Loucy (cell line): ENCODE data around the gene FGFBP1.

ENCODE experiments used
- EZH2phosphoT487 ChIP-seq: fragments of 200-600 bp; IDR thresholded peaks from 2 replicates; pipeline ENCODE4 v1.6.1; 2018; ENCODE audit warnings: antibody characterized with exemption, mild to moderate bottlenecking, moderate library complexity, borderline replicate concordance
- TF ChIP-seq, protein P1 (sequence below): fragments of 200-600 bp; sonication (generic); conservative IDR thresholded peaks from 2 replicates; pipeline ENCODE4 v1.5.1; 2014; ENCODE audit warnings: mild to moderate bottlenecking, antibody characterized with exemption, low read length

- TF ChIP-seq, protein P1, sequence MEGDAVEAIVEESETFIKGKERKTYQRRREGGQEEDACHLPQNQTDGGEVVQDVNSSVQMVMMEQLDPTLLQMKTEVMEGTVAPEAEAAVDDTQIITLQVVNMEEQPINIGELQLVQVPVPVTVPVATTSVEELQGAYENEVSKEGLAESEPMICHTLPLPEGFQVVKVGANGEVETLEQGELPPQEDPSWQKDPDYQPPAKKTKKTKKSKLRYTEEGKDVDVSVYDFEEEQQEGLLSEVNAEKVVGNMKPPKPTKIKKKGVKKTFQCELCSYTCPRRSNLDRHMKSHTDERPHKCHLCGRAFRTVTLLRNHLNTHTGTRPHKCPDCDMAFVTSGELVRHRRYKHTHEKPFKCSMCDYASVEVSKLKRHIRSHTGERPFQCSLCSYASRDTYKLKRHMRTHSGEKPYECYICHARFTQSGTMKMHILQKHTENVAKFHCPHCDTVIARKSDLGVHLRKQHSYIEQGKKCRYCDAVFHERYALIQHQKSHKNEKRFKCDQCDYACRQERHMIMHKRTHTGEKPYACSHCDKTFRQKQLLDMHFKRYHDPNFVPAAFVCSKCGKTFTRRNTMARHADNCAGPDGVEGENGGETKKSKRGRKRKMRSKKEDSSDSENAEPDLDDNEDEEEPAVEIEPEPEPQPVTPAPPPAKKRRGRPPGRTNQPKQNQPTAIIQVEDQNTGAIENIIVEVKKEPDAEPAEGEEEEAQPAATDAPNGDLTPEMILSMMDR = no peak
- no peak for TF ChIP-seq EZH2phosphoT487
Observed at GRCh38 chr4:15914291-15914690, 24.2 kb downstream of the FGFBP1 start.
